H1 (cell line): Measurements from ENCODE around the gene VN1R4. TPM values are rescaled to one million over a fixed set of nuclear protein-coding genes. Genes with fewer than 3 reads are reported as not detected.
"Not testable (repeated sequence)": the region's sequence is repeated elsewhere in the genome, so short reads cannot be mapped to it uniquely, and the experiment has no call there.

Experiments used
- CTCF ChIA-PET: fragments of 300-600 bp; sonication (Branson Sonifier 250); formaldehyde crosslinking; loops from one replicate; lab custom pipeline; 2021; ENCODE audit not compliant: partially characterized antibody; lab: Charles Lee
- POLR2A ChIA-PET: fragments of 300-600 bp; sonication (Branson Sonifier 250); formaldehyde crosslinking; loops from one replicate; lab custom pipeline; 2021; ENCODE audit warnings: inconsistent platforms; ENCODE audit not compliant: partially characterized antibody; lab: Charles Lee
- DNase-seq, 2 experiments: peaks; one replicate each; pipeline versions ENCODE4 v3.0.0 to v3.0.0-alpha.2; 2010 to 2022; ENCODE audit warnings: low spot score in 2 of 2, low read depth in 1 of 2, mixed read lengths in 1 of 2
- FAIRE-seq: peaks from 2 replicates; lab custom pipeline; 2011; peaks lifted over from hg19 to GRCh38; lab: Jason Lieb, UNC
- H2AFZ ChIP-seq: 2 replicates; pipeline ENCODE4 v1.8.1; 2012; ENCODE audit warnings: low read length, inconsistent platforms
- H2AK5ac ChIP-seq: 2 replicates; pipeline ENCODE4 v1.6.1; 2013; ENCODE audit warnings: low read depth, low read length
- H2BK120ac ChIP-seq: replicated peaks from 2 replicates; pipeline ENCODE3; 2013; ENCODE audit warnings: low read depth, low read length, inconsistent platforms
- H2BK12ac ChIP-seq: 2 replicates; pipeline ENCODE4 v1.6.1; 2013; ENCODE audit warnings: low read depth, low read length
- H2BK15ac ChIP-seq: 2 replicates; pipeline ENCODE4 v1.6.1; 2013; ENCODE audit warnings: low read length
- H2BK20ac ChIP-seq: 2 replicates; pipeline ENCODE4 v1.6.1; 2013; ENCODE audit warnings: low read length
- H2BK5ac ChIP-seq: 2 replicates; pipeline ENCODE4 v1.6.1; 2013; ENCODE audit warnings: low read depth, low read length
- H3K14ac ChIP-seq: 2 replicates; pipeline ENCODE4 v1.6.1; 2013; ENCODE audit warnings: inconsistent platforms; ENCODE audit not compliant: insufficient read length
- H3K18ac ChIP-seq: 2 replicates; pipeline ENCODE4 v1.6.1; 2013; ENCODE audit warnings: low read length; ENCODE audit errors: extremely low read depth
- H3K23ac ChIP-seq: 2 replicates; pipeline ENCODE4 v1.6.1; 2013; ENCODE audit warnings: inconsistent platforms; ENCODE audit not compliant: insufficient read length
- H3K23me2 ChIP-seq: 2 replicates; pipeline ENCODE4 v1.6.1; 2013; ENCODE audit warnings: low read depth, low read length
- H3K27ac ChIP-seq: 2 replicates; pipeline ENCODE4 v1.6.1; 2011; ENCODE audit warnings: low read depth, low read length, inconsistent platforms
- H3K27me3 ChIP-seq, 4 experiments: replicated peaks in 1 of 4; 1 replicate in 1 of 4; 2 replicates in 3 of 4; pipeline versions ENCODE4 v1.6.1 to v1.8.1; 2011 to 2013; ENCODE audit warnings: low read length in 3 of 4, mild to moderate bottlenecking in 3 of 4, inconsistent platforms in 2 of 4, mixed read lengths in 2 of 4, moderate library complexity in 1 of 4; ENCODE audit not compliant: control insufficient read depth in 3 of 4, insufficient read depth in 3 of 4; ENCODE audit errors: extremely low read depth in 1 of 4
- H3K36me3 ChIP-seq, 4 experiments: 2 replicates each; pipeline versions ENCODE4 v1.6.1 to v1.8.1; 2011 to 2013; ENCODE audit warnings: mild to moderate bottlenecking in 4 of 4, low read length in 3 of 4, moderate library complexity in 2 of 4, control low read depth in 1 of 4, inconsistent platforms in 1 of 4; ENCODE audit not compliant: insufficient read depth in 4 of 4, control insufficient read depth in 2 of 4
- H3K4ac ChIP-seq: replicated peaks from 2 replicates; pipeline ENCODE3; 2013; ENCODE audit warnings: low read length, low read depth, mixed read lengths, inconsistent platforms; ENCODE audit not compliant: insufficient read length
- H3K4me1 ChIP-seq, 4 experiments: replicated peaks in 1 of 4; 1 replicate in 1 of 4; 2 replicates in 3 of 4; pipeline versions ENCODE4 v1.6.1 to v1.8.1; 2011 to 2013; ENCODE audit warnings: low read length in 3 of 4, inconsistent platforms in 2 of 4, mixed read lengths in 1 of 4; ENCODE audit not compliant: insufficient read depth in 4 of 4, control insufficient read depth in 3 of 4
- H3K4me2 ChIP-seq, 2 experiments: 2 replicates each; pipeline versions ENCODE4 v1.6.1 to v1.8.1; 2011 to 2013; ENCODE audit warnings: low read depth in 2 of 2, low read length in 2 of 2, control low read depth in 1 of 2, inconsistent platforms in 1 of 2, mild to moderate bottlenecking in 1 of 2; ENCODE audit not compliant: insufficient read depth in 1 of 2
- H3K4me3 ChIP-seq, 4 experiments: fragments of 200-600, 300-600 bp in 1 of 4; sonication (generic), shearing (Covaris generic), sonication (Bioruptor Twin) in 1 of 4; 2 replicates each; pipeline versions ENCODE4 v1.5.1 to v1.8.1; 2011 to 2016; ENCODE audit warnings: low read length in 4 of 4, low read depth in 3 of 4, control low read depth in 2 of 4, inconsistent platforms in 2 of 4, mild to moderate bottlenecking in 2 of 4, mixed read lengths in 1 of 4, moderate library complexity in 1 of 4; ENCODE audit not compliant: insufficient read depth in 2 of 4; ENCODE audit errors: extremely low read depth in 1 of 4
- H3K56ac ChIP-seq: replicated peaks from 2 replicates; pipeline ENCODE3; 2013; ENCODE audit warnings: low read depth, mild to moderate bottlenecking, mixed read lengths, low read length, inconsistent platforms; ENCODE audit not compliant: insufficient read length
- H3K79me1 ChIP-seq: 2 replicates; pipeline ENCODE4 v1.6.1; 2013; ENCODE audit warnings: low read depth, low read length, control low read depth
- H3K79me2 ChIP-seq, 2 experiments: 2 replicates each; pipeline versions ENCODE4 v1.6.1 to v1.8.1; 2012 to 2013; ENCODE audit warnings: low read length in 2 of 2, mild to moderate bottlenecking in 2 of 2, inconsistent platforms in 1 of 2; ENCODE audit not compliant: insufficient read depth in 2 of 2, control insufficient read depth in 1 of 2
- H3K9ac ChIP-seq, 4 experiments: replicated peaks in 1 of 4; 1 replicate in 1 of 4; 2 replicates in 3 of 4; pipeline versions ENCODE4 v1.6.1 to v1.8.1; 2011 to 2013; ENCODE audit warnings: low read depth in 3 of 4, low read length in 3 of 4, control low read depth in 2 of 4, mild to moderate bottlenecking in 2 of 4, moderate library complexity in 2 of 4, inconsistent platforms in 1 of 4; ENCODE audit errors: extremely low read depth in 1 of 4
- H3K9me3 ChIP-seq, 2 experiments: 2 replicates each; pipeline versions ENCODE4 v1.6.1 to v1.8.1; 2012 to 2013; ENCODE audit warnings: mild to moderate bottlenecking in 2 of 2, moderate library complexity in 2 of 2, control low read depth in 1 of 2, inconsistent platforms in 1 of 2, low read depth in 1 of 2, low read length in 1 of 2, mixed read lengths in 1 of 2; ENCODE audit not compliant: insufficient read depth in 2 of 2
- H4K20me1 ChIP-seq, 2 experiments: replicated peaks in 1 of 2; 2 replicates each; pipeline versions ENCODE3 to v1.8.1; 2011 to 2013; ENCODE audit warnings: inconsistent platforms in 2 of 2, low read length in 2 of 2, mild to moderate bottlenecking in 1 of 2; ENCODE audit not compliant: insufficient read depth in 2 of 2, control insufficient read depth in 1 of 2
- H4K5ac ChIP-seq: 2 replicates; pipeline ENCODE4 v1.6.1; 2013; ENCODE audit warnings: low read length, low read depth, mixed read lengths, inconsistent platforms; ENCODE audit not compliant: insufficient read length
- H4K8ac ChIP-seq: 2 replicates; pipeline ENCODE4 v1.8.0; 2013; ENCODE audit warnings: mild to moderate bottlenecking, moderate library complexity, low read length, inconsistent platforms; ENCODE audit not compliant: insufficient read depth; ENCODE audit errors: extremely low read depth
- H4K91ac ChIP-seq: replicated peaks from 2 replicates; pipeline ENCODE3; 2013; ENCODE audit warnings: low read length, mixed read lengths, inconsistent platforms; ENCODE audit not compliant: insufficient read length
- WGBS, 2 experiments: shearing (Covaris generic) in 1 of 2; methylation state at CpG; one replicate each; pipeline versions ENCODE4 v1.1.6 to v1.1.7; 2013 to 2015; ENCODE audit warnings: low lambda C conversion rate in 2 of 2, mixed read lengths in 2 of 2, inconsistent platforms in 1 of 2, low coverage in 1 of 2, missing lambda C conversion rate in 1 of 2; ENCODE audit not compliant: insufficient replicate concordance in 2 of 2, insufficient coverage in 1 of 2, insufficient read length in 1 of 2; ENCODE audit errors: extremely low coverage in 1 of 2, missing lambda C conversion rate in 1 of 2; 5-methylcytosine and 5-hydroxymethylcytosine counted together
- polyA plus RNA-seq, 7 experiments: library from polyadenylated mRNA; depleted of rRNA in 3 of 7; stranded (reverse) in 5 of 7; unstranded in 2 of 7; fragments of >200 nt in 5 of 7; fragments of 200-250 nt in 2 of 7; gene quantifications; 1 replicate in 5 of 7; 2 replicates in 1 of 7; 4 replicates in 1 of 7; pipeline versions ENCODE4 v1.2.1 to v1.2.3, GENCODE V29; 2011 to 2013; ENCODE audit warnings: missing spikeins in 2 of 7, mixed read lengths in 2 of 7
- total RNA-seq: library from RNA; stranded (reverse); fragmentation: NEBNext Ultra II Directional; extraction: Animal tissue kit (Norgen Biotek cat#: 25700); gene quantifications from 2 replicates; pipeline ENCODE4 v1.2.1, GENCODE V29; 2021

Gene VN1R4
- total and polyA plus RNA-seq, 2 of the 8 experiments (the other 6 are each of a cell fraction or from before 2014, with no cell fraction given): not detected

GRCh38 chr19:53269861-53270260 lies 2.3 kb upstream of the VN1R4 start:
- H2AK5ac ChIP-seq, H2BK20ac ChIP-seq, H2BK120ac ChIP-seq, H2BK5ac ChIP-seq, H3K27me3 ChIP-seq, H3K27ac ChIP-seq, H2BK15ac ChIP-seq, H3K4ac ChIP-seq, H3K36me3 ChIP-seq, H3K14ac ChIP-seq, H3K4me3 ChIP-seq, H2BK12ac ChIP-seq, DNase-seq, H3K79me1 ChIP-seq, H4K20me1 ChIP-seq, POLR2A ChIA-PET, H3K18ac ChIP-seq, H3K4me1 ChIP-seq, CTCF ChIA-PET, H3K4me2 ChIP-seq, FAIRE-seq, H4K91ac ChIP-seq, H4K8ac ChIP-seq, H3K9ac ChIP-seq, H2AFZ ChIP-seq, H3K23me2 ChIP-seq, H3K56ac ChIP-seq, H3K79me2 ChIP-seq, H3K23ac ChIP-seq, H4K5ac ChIP-seq: not testable (repeated sequence)
- peaks cover 12 to 19% of the 10 kb centered on the region in 2 experiments; a peak in 3 of 4 replicates for H3K9me3 ChIP-seq
- 100% methylated on average over 1 of the region's 27 CpGs; no CpG with 5 or more reads in 1 of the 2 experiments for WGBS, 2 experiments
